HCT116 (cell line): ENCODE results near the gene ABCA3. TPM values are rescaled to one million over a fixed set of nuclear protein-coding genes. Genes with fewer than 3 reads are reported as not detected.
A peak's percentile ranks its signal among the peaks of the same experiment; 100 is the strongest.

ENCODE experiments used
- ATAC-seq: fragments of 200-7000 bp; cut with Tn5 transposase; 2 replicates; pipeline ENCODE4 v1.9.1; 2020; ENCODE audit warnings: mild to moderate bottlenecking, moderate library complexity
- BruUV-seq: library from RNA; stranded (reverse); fragments of 400-500 nt; replicated peaks from 2 replicates; lab custom pipeline; 2021; lab: Mats Ljungman, UMichigan
- CTCF ChIA-PET: fragments of 300-600 bp; sonication (Branson Sonifier 250); formaldehyde crosslinking; loops from one replicate; lab custom pipeline; 2021; ENCODE audit warnings: antibody characterized with exemption; lab: Charles Lee
- POLR2A ChIA-PET: fragments of 300-600, 350-600 bp; sonication (Branson Sonifier 250); formaldehyde crosslinking; loops from one replicate; lab custom pipeline; 2021; ENCODE audit warnings: antibody characterized with exemption; lab: Charles Lee
- RAD21 ChIA-PET, 2 experiments: fragments of 300-600 bp; sonication (Branson Sonifier 250); formaldehyde crosslinking; loops; one replicate each; lab custom pipeline; 2023; ENCODE audit warnings: low total read pairs in 2 of 2; ENCODE audit not compliant: uncharacterized antibody in 2 of 2, unreplicated experiment in 2 of 2, low non-redundant PET in 1 of 2; lab: Charles Lee
- DNase-seq: peaks from one replicate; pipeline ENCODE4 v3.0.0-alpha.2; 2010; ENCODE audit warnings: low read depth, low spot score
- H2AFZ ChIP-seq: fragments of 200-600 bp; shearing (Covaris generic), sonication (generic); 2 replicates; pipeline ENCODE4 v1.6.1; 2017; ENCODE audit warnings: low read depth, mixed run types, mixed read lengths, antibody characterized with exemption, low read length; ENCODE audit not compliant: poor library complexity, severe bottlenecking
- H3K27ac ChIP-seq: 2 replicates; pipeline ENCODE4 v1.5.1; 2012; ENCODE audit warnings: low read depth, low read length
- H3K27me3 ChIP-seq: fragments of 200-600 bp; sonication (generic); 2 replicates; pipeline ENCODE4 v1.6.1; 2016; ENCODE audit warnings: mixed run types, low read length, mixed read lengths; ENCODE audit not compliant: insufficient read depth
- H3K36me3 ChIP-seq, 2 experiments: fragments of 200-500 bp in 1 of 2; fragments of 200-600 bp in 1 of 2; sonication (Bioruptor generic) in 1 of 2; sonication (generic) in 1 of 2; 2 replicates each; pipeline versions ENCODE4 v1.5.1 to v1.6.1; 2014 to 2016; ENCODE audit warnings: low read length in 2 of 2, inconsistent platforms in 1 of 2, mixed read lengths in 1 of 2, mixed run types in 1 of 2; ENCODE audit not compliant: insufficient read depth in 2 of 2, control insufficient read depth in 1 of 2
- H3K4me1 ChIP-seq, 2 experiments: fragments of 200-600 bp in 1 of 2; sonication (generic) in 1 of 2; 2 replicates each; pipeline versions ENCODE4 v1.5.1 to v1.6.1; 2012 to 2017; ENCODE audit warnings: low read length in 2 of 2, inconsistent platforms in 1 of 2, mild to moderate bottlenecking in 1 of 2, mixed read lengths in 1 of 2, mixed run types in 1 of 2, moderate library complexity in 1 of 2; ENCODE audit not compliant: insufficient read depth in 2 of 2, control insufficient read depth in 1 of 2
- H3K4me2 ChIP-seq: fragments of 200-600 bp; sonication (generic); 2 replicates; pipeline ENCODE4 v1.6.1; 2017; ENCODE audit warnings: mixed run types, low read length, mixed read lengths
- H3K4me3 ChIP-seq, 2 experiments: fragments of 200-600 bp in 1 of 2; sonication (generic) in 1 of 2; replicated peaks in 1 of 2; 2 replicates each; pipeline ENCODE4 v1.5.1; 2011 to 2016; ENCODE audit warnings: low read length in 2 of 2, control low read depth in 1 of 2, low read depth in 1 of 2, mild to moderate bottlenecking in 1 of 2, mixed read lengths in 1 of 2, mixed run types in 1 of 2
- H3K79me2 ChIP-seq: fragments of 200-600 bp; sonication (generic); 2 replicates; pipeline ENCODE4 v1.6.1; 2017; ENCODE audit warnings: mild to moderate bottlenecking, mixed run types, low read length, moderate library complexity, mixed read lengths; ENCODE audit not compliant: insufficient read depth
- H3K9ac ChIP-seq: fragments of 200-600 bp; sonication (generic); 2 replicates; pipeline ENCODE4 v1.6.1; 2016; ENCODE audit warnings: low read length, mixed read lengths
- H3K9me2 ChIP-seq: fragments of 200-600 bp; sonication (generic), shearing (Covaris generic); 2 replicates; pipeline ENCODE4 v1.6.1; 2017; ENCODE audit warnings: mixed run types, mild to moderate bottlenecking, moderate library complexity; ENCODE audit not compliant: insufficient read depth
- H3K9me3 ChIP-seq, 2 experiments: fragments of 200-500 bp in 1 of 2; fragments of 200-600 bp in 1 of 2; sonication (Bioruptor generic) in 1 of 2; sonication (generic) in 1 of 2; 2 replicates each; pipeline ENCODE4 v1.6.1; 2014 to 2017; ENCODE audit warnings: low read length in 2 of 2, mixed read lengths in 2 of 2, inconsistent platforms in 1 of 2, low read depth in 1 of 2, mild to moderate bottlenecking in 1 of 2, mixed run types in 1 of 2, moderate library complexity in 1 of 2; ENCODE audit not compliant: control insufficient read depth in 1 of 2, insufficient read depth in 1 of 2
- H4K20me1 ChIP-seq: fragments of 200-600 bp; sonication (generic), shearing (Covaris generic); 2 replicates; pipeline ENCODE4 v1.6.1; 2017; ENCODE audit warnings: mixed run types, mild to moderate bottlenecking, moderate library complexity; ENCODE audit not compliant: insufficient read depth
- ATF3 ChIP-seq: IDR thresholded peaks from 2 replicates; pipeline ENCODE4 v1.6.1; 2012
- CBX3 ChIP-seq: IDR thresholded peaks from 2 replicates; pipeline ENCODE4 v1.6.1; 2012; ENCODE audit warnings: low read depth
- CTCF ChIP-seq, 3 experiments: fragments of 200-600 bp in 1 of 3; sonication (generic) in 1 of 3; IDR thresholded peaks in 2 of 3; conservative IDR thresholded peaks in 1 of 3; 2 replicates each; pipeline ENCODE4 v1.5.1; 2012 to 2017; ENCODE audit warnings: low read depth in 2 of 3, low read length in 2 of 3, antibody characterized with exemption in 1 of 3, borderline replicate concordance in 1 of 3, control low read depth in 1 of 3, mild to moderate bottlenecking in 1 of 3, mixed read lengths in 1 of 3, mixed run types in 1 of 3, moderate library complexity in 1 of 3; ENCODE audit not compliant: insufficient read depth in 1 of 3
- EGR1 ChIP-seq: IDR thresholded peaks from 2 replicates; pipeline ENCODE4 v1.6.1; 2012; ENCODE audit warnings: low read depth
- ELF1 ChIP-seq: IDR thresholded peaks from 2 replicates; pipeline ENCODE4 v1.6.1; 2012; ENCODE audit warnings: low read depth, borderline replicate concordance
- EZH2phosphoT487 ChIP-seq: fragments of 200-600 bp; IDR thresholded peaks from 2 replicates; pipeline ENCODE4 v1.6.1; 2018; ENCODE audit warnings: antibody characterized with exemption, borderline replicate concordance
- JUND ChIP-seq: IDR thresholded peaks from 2 replicates; pipeline ENCODE4 v1.6.1; 2012
- MAX ChIP-seq: IDR thresholded peaks from 2 replicates; pipeline ENCODE4 v1.6.1; 2012
- POLR2A ChIP-seq: IDR thresholded peaks from 2 replicates; pipeline ENCODE4 v1.7.0; 2011; ENCODE audit warnings: borderline replicate concordance; ENCODE audit not compliant: insufficient read depth, insufficient read length; ENCODE audit errors: extremely low read depth
- POLR2AphosphoS5 ChIP-seq: IDR thresholded peaks from 2 replicates; pipeline ENCODE4 v1.6.1; 2011; ENCODE audit warnings: mild to moderate bottlenecking, low read depth, low read length, moderate library complexity
- RAD21 ChIP-seq: IDR thresholded peaks from 2 replicates; pipeline ENCODE4 v1.6.1; 2012; ENCODE audit warnings: low read depth, mild to moderate bottlenecking
- REST ChIP-seq: IDR thresholded peaks from 2 replicates; pipeline ENCODE4 v1.6.1; 2012; ENCODE audit warnings: low read depth
- SIN3A ChIP-seq: IDR thresholded peaks from 2 replicates; pipeline ENCODE4 v1.6.1; 2012; ENCODE audit warnings: low read depth
- SP1 ChIP-seq: IDR thresholded peaks from 2 replicates; pipeline ENCODE4 v1.6.1; 2012; ENCODE audit warnings: low read depth
- SRF ChIP-seq: IDR thresholded peaks from 2 replicates; pipeline ENCODE4 v1.6.1; 2012; ENCODE audit warnings: low read depth
- TCF7L2 ChIP-seq: IDR thresholded peaks from 2 replicates; pipeline ENCODE4 v1.7.0; 2011; ENCODE audit warnings: borderline replicate concordance, inconsistent platforms; ENCODE audit not compliant: insufficient read depth, insufficient read length; ENCODE audit errors: extremely low read depth
- ZNF274 ChIP-seq: fragments of 200-500 bp; sonication (Bioruptor generic); IDR thresholded peaks from 2 replicates; pipeline ENCODE4 v1.6.1; 2014; ENCODE audit warnings: mild to moderate bottlenecking, low read depth, low read length, inconsistent platforms
- intact Hi-C: fragments of 100-400 bp; cut with micrococcal nuclease; formaldehyde crosslinking; loops from 2 replicates; pipeline ENCODE4 v1.10.0; 2022
- total RNA-seq: library from RNA; stranded (reverse); gene quantifications from one replicate; pipeline ENCODE4 v1.2.1, GENCODE V29; 2021; ENCODE audit not compliant: unreplicated experiment

The ABCA3 gene
- total RNA-seq, 1 experiment from 2014 or later: 5.4 TPM

GRCh38 chr16:2244301-2244700 lies 96.2 kb downstream of the ABCA3 start:
- Histone ChIP-seq H3K4me2 (no peak overlapping the region), H3K9me3 (no peaks in the 10 kb centered on the region), H3K4me1 (peaks cover 0 to 13% of the 10 kb centered on the region in 2 experiments; a peak in 2 of 4 replicates), H3K36me3 (peaks cover 21 to 47% of the 10 kb centered on the region in 2 experiments; a peak in 3 of 4 replicates), H4K20me1 (no peaks in the 10 kb centered on the region), H3K9me2 (no peaks in the 10 kb centered on the region), H3K27ac (peak overlapping the region; percentile 25; the same call in 1 of the 2 replicates), H3K79me2 (peaks cover 62% of the 10 kb centered on the region), H3K4me3 (no peak overlapping the region), H3K27me3 (no peaks in the 10 kb centered on the region), H2AFZ (no peak overlapping the region), H3K9ac (no peak overlapping the region)
- BruUV-seq: no TSS peak
- RAD21 ChIA-PET: no interaction called here
- TF ChIP-seq EGR1 (no peak), ZNF274 (no peak), POLR2A (no peak), CTCF (IDR thresholded peaks at IDR 0.05 in 2 of 3, conservative IDR thresholded peaks at IDR 0.05 in 1 of 3; ENCODE audit: borderline replicate concordance in 1 of 3, insufficient read depth in 1 of 3, low read depth in 2 of 3, low read length in 2 of 3) (peak in 2 of 3 experiments; percentile 27 to 39; a peak in 4 of 6 replicates), RAD21 (peak; percentile 21; the same call in 1 of the 2 replicates), TCF7L2 (no peak)
- CTCF ChIA-PET: no interaction called here
- POLR2A ChIA-PET: no interaction called here
- DNase-seq (no peak), ATAC-seq (peak; percentile 52)
- intact Hi-C loops: no loop called here

GRCh38 chr16:2243781-2244180 lies 96.7 kb downstream of the ABCA3 start:
- H3K9me2 ChIP-seq: no peaks in the 10 kb centered on the region
- CTCF ChIA-PET: no interaction called here
- no peak overlapping the region for H3K4me2 ChIP-seq
- no peaks in the 10 kb centered on the region for H3K9me3 ChIP-seq
- H3K27me3 ChIP-seq: no peaks in the 10 kb centered on the region
- H3K4me3 ChIP-seq: no peak overlapping the region
- H3K4me1 ChIP-seq: peaks cover 0 to 17% of the 10 kb centered on the region in 2 experiments; a peak in 2 of 4 replicates
- H3K27ac ChIP-seq: peak overlapping the region; percentile 25; the same call in 1 of the 2 replicates
- DNase-seq (no peak), ATAC-seq (no peak)
- H4K20me1 ChIP-seq: no peaks in the 10 kb centered on the region
- no peak overlapping the region for H3K9ac ChIP-seq
- no TSS peak for BruUV-seq
- no peak overlapping the region for H2AFZ ChIP-seq
- peaks cover 21 to 44% of the 10 kb centered on the region in 2 experiments; a peak in 3 of 4 replicates for H3K36me3 ChIP-seq
- peaks cover 57% of the 10 kb centered on the region for H3K79me2 ChIP-seq
- intact Hi-C loops: no loop called here
- POLR2A ChIA-PET: no interaction called here
- RAD21 ChIA-PET: no interaction called here
- TF ChIP-seq SRF (no peak), MAX (no peak), RAD21 (no peak), POLR2AphosphoS5 (no peak), EZH2phosphoT487 (no peak), ATF3 (no peak), ELF1 (no peak), CBX3 (no peak), JUND (no peak), SIN3A (no peak), SP1 (no peak), REST (no peak)
